A549 (cell line): Measurements from ENCODE around the gene TSPO. TPM values are rescaled to one million over a fixed set of nuclear protein-coding genes. Genes with fewer than 3 reads are reported as not detected.

ENCODE experiments used
- ATAC-seq, 2 experiments: fragments of 200-7000 bp in 1 of 2; fragments of >200 bp in 1 of 2; cut with Nextera tagmentation in 1 of 2; cut with Tn5 transposase in 1 of 2; 3 replicates each; pipeline versions ENCODE4 v1.8.0 to v1.9.1; 2018 to 2020; ENCODE audit warnings: mild to moderate bottlenecking in 1 of 2, moderate library complexity in 1 of 2
- CTCF ChIA-PET: fragments of 300-600 bp; sonication (Branson Sonifier 250); formaldehyde crosslinking; extraction: SDS; loops from one replicate; lab custom pipeline; 2021; ENCODE audit warnings: antibody characterized with exemption, inconsistent platforms; lab: Yijun Ruan, JAX
- POLR2A ChIA-PET: fragments of 350-600 bp; formaldehyde crosslinking; extraction: SDS; loops from one replicate; lab custom pipeline; 2021; ENCODE audit warnings: antibody characterized with exemption, inconsistent platforms; lab: Yijun Ruan, JAX
- DNase-seq, 2 experiments: peaks; one replicate each; pipeline versions ENCODE4 v3.0.0 to v3.0.0-alpha.2; 2011 to 2016; ENCODE audit warnings: low read depth in 1 of 2, low spot score in 1 of 2
- FAIRE-seq: peaks from 2 replicates; lab custom pipeline; 2011; peaks lifted over from hg19 to GRCh38; lab: Jason Lieb, UNC
- H3K27ac ChIP-seq, 2 experiments: fragments of >200 bp; sonication (Bioruptor Twin); formaldehyde crosslinking; 3 replicates each; pipeline ENCODE4 v1.5.1; 2016 to 2017
- H3K4me1 ChIP-seq: fragments of >200 bp; sonication (Bioruptor Twin); formaldehyde crosslinking; 3 replicates; pipeline ENCODE4 v1.6.1; 2016
- H3K4me2 ChIP-seq: fragments of >200 bp; sonication (Bioruptor Twin); formaldehyde crosslinking; 3 replicates; pipeline ENCODE4 v1.6.1; 2016
- H3K4me3 ChIP-seq: fragments of >200 bp; sonication (Bioruptor Twin); formaldehyde crosslinking; 3 replicates; pipeline ENCODE4 v1.5.1; 2016
- H3K9me3 ChIP-seq: fragments of >200 bp; sonication (Bioruptor Twin); formaldehyde crosslinking; 3 replicates; pipeline ENCODE4 v1.6.1; 2016
- BCL3 ChIP-seq: fragments of >200 bp; sonication (Bioruptor Twin); formaldehyde crosslinking; IDR thresholded peaks from 3 replicates; pipeline ENCODE4 v1.6.1; 2016
- CBX2 ChIP-seq: fragments of 200-600 bp; sonication (generic); IDR thresholded peaks from 2 replicates; pipeline ENCODE4 v1.6.1; 2016; ENCODE audit warnings: low read depth, mild to moderate bottlenecking, borderline replicate concordance
- CBX8 ChIP-seq: fragments of 200-600 bp; sonication (generic); IDR thresholded peaks from 2 replicates; pipeline ENCODE4 v1.6.1; 2016
- CEBPB ChIP-seq, 2 experiments: fragments of >200 bp in 1 of 2; sonication (Bioruptor Twin) in 1 of 2; formaldehyde crosslinking in 1 of 2; IDR thresholded peaks; 2 replicates each; pipeline ENCODE4 v1.6.1; 2012 to 2016
- CTCF ChIP-seq: fragments of >200 bp; sonication (Bioruptor Twin); formaldehyde crosslinking; IDR thresholded peaks from 3 replicates; pipeline ENCODE4 v1.5.1; 2016
- EP300 ChIP-seq, 2 experiments: fragments of >200 bp; sonication (Bioruptor Twin); formaldehyde crosslinking; IDR thresholded peaks; 2 replicates in 1 of 2; 3 replicates in 1 of 2; pipeline ENCODE4 v1.6.1; 2016 to 2017
- ESRRA ChIP-seq: fragments of 150-350 bp; IDR thresholded peaks from 2 replicates; pipeline ENCODE4 v1.6.1; 2014; ENCODE audit warnings: mild to moderate bottlenecking, low read length, borderline replicate concordance
- FOSB ChIP-seq: fragments of 250-450 bp; sonication (Bioruptor Pico); IDR thresholded peaks from 2 replicates; pipeline ENCODE4 v1.5.0; 2020; ENCODE audit warnings: mild to moderate bottlenecking, moderate library complexity
- FOSL2 ChIP-seq, 2 experiments: fragments of 450-650 bp in 1 of 2; fragments of >200 bp in 1 of 2; sonication (Bioruptor Twin) in 1 of 2; formaldehyde crosslinking; IDR thresholded peaks; 2 replicates each; pipeline versions ENCODE4 v1.5.0 to v1.6.1; 2016 to 2020; ENCODE audit warnings: mild to moderate bottlenecking in 1 of 2, moderate library complexity in 1 of 2
- GATA3 ChIP-seq: IDR thresholded peaks from 2 replicates; pipeline ENCODE4 v1.6.1; 2012; ENCODE audit warnings: borderline replicate concordance
- HDAC2 ChIP-seq: fragments of 200-600 bp; sonication (generic); IDR thresholded peaks from 2 replicates; pipeline ENCODE4 v1.6.1; 2016
- HES2 ChIP-seq: fragments of >200 bp; sonication (Bioruptor Twin); formaldehyde crosslinking; IDR thresholded peaks from 2 replicates; pipeline ENCODE4 v1.6.1; 2016
- JUN ChIP-seq, 2 experiments: fragments of >200 bp; sonication (Bioruptor Twin); formaldehyde crosslinking; IDR thresholded peaks; 2 replicates in 1 of 2; 3 replicates in 1 of 2; pipeline ENCODE4 v1.6.1; 2016 to 2017
- JUNB ChIP-seq: fragments of >200 bp; sonication (Bioruptor Twin); formaldehyde crosslinking; IDR thresholded peaks from 2 replicates; pipeline ENCODE4 v1.6.1; 2016
- KDM1A ChIP-seq: fragments of 200-600 bp; sonication (generic); IDR thresholded peaks from 2 replicates; pipeline ENCODE4 v1.6.1; 2016; ENCODE audit warnings: low read depth, mild to moderate bottlenecking
- MAX ChIP-seq: IDR thresholded peaks from 2 replicates; pipeline ENCODE4 v1.6.1; 2012
- NFE2L2 ChIP-seq: fragments of 150-350 bp; conservative IDR thresholded peaks from 2 replicates; pipeline ENCODE4 v1.6.1; 2014; ENCODE audit warnings: low read length
- NPAS2 ChIP-seq: fragments of 250-450 bp; sonication (Bioruptor Pico); IDR thresholded peaks from 2 replicates; pipeline ENCODE4 v1.8.0; 2022; ENCODE audit warnings: mild to moderate bottlenecking, moderate library complexity, borderline replicate concordance
- PHF8 ChIP-seq: fragments of 200-600 bp; sonication (generic); IDR thresholded peaks from 2 replicates; pipeline ENCODE4 v1.6.1; 2016; ENCODE audit warnings: low read depth, mild to moderate bottlenecking, antibody characterized with exemption, moderate library complexity, borderline replicate concordance
- RAD21 ChIP-seq, 2 experiments: fragments of >200 bp in 1 of 2; sonication (Bioruptor Twin) in 1 of 2; formaldehyde crosslinking in 1 of 2; IDR thresholded peaks in 1 of 2; conservative IDR thresholded peaks in 1 of 2; 2 replicates in 1 of 2; 3 replicates in 1 of 2; pipeline ENCODE4 v1.6.1; 2012 to 2018; ENCODE audit warnings: inconsistent platforms in 1 of 2
- RCOR1 ChIP-seq: fragments of 150-350 bp; IDR thresholded peaks from 2 replicates; pipeline ENCODE4 v1.6.1; 2014; ENCODE audit warnings: antibody characterized with exemption, low read length, low read depth
- RNF2 ChIP-seq: fragments of 200-600 bp; sonication (generic); IDR thresholded peaks from 2 replicates; pipeline ENCODE4 v1.6.1; 2016; ENCODE audit warnings: low read depth, mild to moderate bottlenecking, antibody characterized with exemption, moderate library complexity, borderline replicate concordance
- SMC3 ChIP-seq: fragments of >200 bp; sonication (Bioruptor Twin); formaldehyde crosslinking; IDR thresholded peaks from 3 replicates; pipeline ENCODE4 v1.6.1; 2018; ENCODE audit warnings: inconsistent platforms
- ZFP36 ChIP-seq: fragments of 450-650 bp; IDR thresholded peaks from 2 replicates; pipeline ENCODE4 v1.6.1; 2014; ENCODE audit warnings: borderline replicate concordance; ENCODE audit not compliant: partially characterized antibody
- WGBS: methylation state at CpG from one replicate; pipeline ENCODE4 v1.1.6; 2017; ENCODE audit errors: missing lambda C conversion rate; 5-methylcytosine and 5-hydroxymethylcytosine counted together
- polyA plus RNA-seq, 4 experiments: library from polyadenylated mRNA; depleted of rRNA in 3 of 4; stranded (reverse); fragments of >200 nt; fragmentation: RNase III in 1 of 4; extraction: RNeasy Plus Mini Kit Qiagen cat#74134 plus additional on column Dnase treatment in 1 of 4; gene quantifications; 2 replicates in 3 of 4; 3 replicates in 1 of 4; pipeline ENCODE4 v1.2.3, GENCODE V29; 2011 to 2017

The TSPO gene
- polyA plus RNA-seq, 2 of the 4 experiments (the other 2 are of a cell fraction): 43.2 to 94.4 TPM

- TF ChIP-seq FOSL2 (IDR thresholded peaks at IDR 0.05): no peak
- TF ChIP-seq FOSL2 (CRISPR knock-in tag; IDR thresholded peaks at IDR 0.05): no peak
- Histone ChIP-seq H3K4me3 (no peak overlapping the region), H3K9me3 (no peaks in the 10 kb centered on the region), H3K4me1 (no peaks in the 10 kb centered on the region), H3K4me2 (no peak overlapping the region), H3K27ac (no peak overlapping the region)
- FAIRE-seq (no peak), DNase-seq (no peak), ATAC-seq (no peak)
- WGBS: 88% methylated on average over 6 of the region's 11 CpGs
- CTCF ChIA-PET: no interaction called here
- POLR2A ChIA-PET: no interaction called here
Observed at GRCh38 chr22:43199541-43199940, 48.2 kb downstream of the TSPO start.

GRCh38 chr22:43200031-43200430 lies 48.7 kb downstream of the TSPO start:
- CTCF ChIA-PET: no interaction called here
- ATAC-seq: no peak
- no peak overlapping the region for H3K4me3 ChIP-seq

GRCh38 chr22:43200555-43200954 lies 49.2 kb downstream of the TSPO start:
- no peaks in the 10 kb centered on the region for H3K9me3 ChIP-seq
- H3K4me3 ChIP-seq: no peak overlapping the region
- TF ChIP-seq EP300 (IDR thresholded peaks at IDR 0.05) (no peak), HES2 (no peak), NPAS2 (CRISPR knock-in tag) (no peak), RCOR1 (no peak), CEBPB (IDR thresholded peaks at IDR 0.05) (no peak)
- no peak for DNase-seq
- CTCF ChIA-PET: interaction anchor here (0.7 to 1.2 kb wide), 2 partner anchors 13 to 31 kb away, joined by 3 to 4 read pairs; no protein-coding TSS in a partner anchor
- POLR2A ChIA-PET: interaction anchor here (0.5 to 1.4 kb wide), 2 partner anchors 13 to 451 kb away, joined by 3 to 12 read pairs; no protein-coding TSS in a partner anchor
- H3K4me1 ChIP-seq: no peaks in the 10 kb centered on the region
- no peak overlapping the region for H3K27ac ChIP-seq
- no peak for FAIRE-seq
- no peak for ATAC-seq
- WGBS: 52% methylated on average over 7 of the region's 13 CpGs
- H3K4me2 ChIP-seq: no peak overlapping the region

More at GRCh38 chr22:43200031-43200430, 48.7 kb downstream of the TSPO start:
- FAIRE-seq (no peak), DNase-seq (no peak)
- H3K4me1 ChIP-seq: no peaks in the 10 kb centered on the region
- no peak overlapping the region for H3K27ac ChIP-seq
- no peak overlapping the region for H3K4me2 ChIP-seq
- WGBS: 82% methylated on average over 14 of the region's 17 CpGs
- POLR2A ChIA-PET: interaction anchor here (0.5 to 1.4 kb wide), 2 partner anchors 12 to 451 kb away, joined by 3 to 12 read pairs; no protein-coding TSS in a partner anchor
- no peak for TF ChIP-seq JUN (IDR thresholded peaks at IDR 0.05)
- no peak for TF ChIP-seq CBX2
- TF ChIP-seq FOSB (CRISPR knock-in tag): no peak
- TF ChIP-seq HDAC2: no peak
- no peak for TF ChIP-seq PHF8
- TF ChIP-seq SMC3: no peak
- TF ChIP-seq NFE2L2: no peak
- TF ChIP-seq CEBPB (IDR thresholded peaks at IDR 0.05): no peak
- TF ChIP-seq CBX8: no peak
- no peak for TF ChIP-seq JUNB
- TF ChIP-seq RAD21 (conservative IDR thresholded peaks at IDR 0.05 in 1 of 2, IDR thresholded peaks at IDR 0.05 in 1 of 2): no peak
- TF ChIP-seq KDM1A: no peak
- TF ChIP-seq, all 56 proteins: peak for 0
- no peaks in the 10 kb centered on the region for H3K9me3 ChIP-seq

GRCh38 chr22:43201486-43202219 lies 50.3 kb downstream of the TSPO start:
- ATAC-seq: no peak
- 86% methylated on average over 20 of the region's 26 CpGs for WGBS
- Histone ChIP-seq H3K4me1 (no peaks in the 10 kb centered on the region), H3K4me3 (no peak overlapping the region), H3K4me2 (no peak overlapping the region), H3K27ac (no peak overlapping the region), H3K9me3 (no peaks in the 10 kb centered on the region)
- TF ChIP-seq PHF8 (no peak), CTCF (no peak), RNF2 (no peak), ESRRA (no peak), GATA3 (no peak), MAX (no peak), ZFP36 (no peak), BCL3 (no peak), CEBPB (IDR thresholded peaks at IDR 0.05) (no peak)
- ChIA-PET POLR2A (no interaction called here), CTCF (interaction anchor here (0.6 to 1.4 kb wide), 5 partner anchors 14 to 169 kb away, joined by 3 to 4 read pairs (median 3); no protein-coding TSS in a partner anchor)
- no peak for DNase-seq
- no peak for FAIRE-seq
